Neural progenitor cell (in vitro differentiated cells): ENCODE data around the gene PHACTR1. TPM values are rescaled to one million over a fixed set of nuclear protein-coding genes. Genes with fewer than 3 reads are reported as not detected.

Experiments
- DNase-seq: peaks from one replicate; pipeline ENCODE4 v3.0.0-alpha.2; 2016; ENCODE audit warnings: low spot score
- H2AFZ ChIP-seq: fragments of 200-600 bp; sonication (generic); replicated peaks from 2 replicates; pipeline ENCODE4 v1.6.1; 2016; ENCODE audit warnings: antibody characterized with exemption
- H3F3A ChIP-seq: fragments of 200-600 bp; sonication (generic); 2 replicates; pipeline ENCODE4 v1.6.1; 2016; ENCODE audit warnings: antibody characterized with exemption, low read depth
- H3K27ac ChIP-seq: fragments of 200-600 bp; sonication (generic); 2 replicates; pipeline ENCODE4 v1.5.1; 2016; ENCODE audit warnings: mild to moderate bottlenecking
- H3K27me3 ChIP-seq: fragments of 200-600 bp; sonication (generic); 2 replicates; pipeline ENCODE4 v1.6.1; 2016; ENCODE audit warnings: mild to moderate bottlenecking, moderate library complexity
- H3K36me3 ChIP-seq: fragments of 200-600 bp; sonication (generic); 2 replicates; pipeline ENCODE4 v1.5.1; 2016
- H3K4me1 ChIP-seq: fragments of 200-600 bp; sonication (generic); 2 replicates; pipeline ENCODE4 v1.6.1; 2016; ENCODE audit warnings: mixed run types
- H3K4me2 ChIP-seq: fragments of 200-600 bp; sonication (generic); 2 replicates; pipeline ENCODE4 v1.6.1; 2016
- H3K4me3 ChIP-seq: fragments of 200-600 bp; sonication (generic); 2 replicates; pipeline ENCODE4 v1.5.1; 2016
- H3K79me2 ChIP-seq: fragments of 200-600 bp; sonication (generic); 2 replicates; pipeline ENCODE4 v1.6.1; 2016; ENCODE audit warnings: low read depth
- H3K9ac ChIP-seq: fragments of 200-600 bp; sonication (generic); 2 replicates; pipeline ENCODE4 v1.6.1; 2016
- H3K9me3 ChIP-seq: fragments of 200-600 bp; sonication (generic); 2 replicates; pipeline ENCODE4 v1.5.1; 2016; ENCODE audit warnings: low read depth
- H4K20me1 ChIP-seq: fragments of 200-600 bp; sonication (generic); 2 replicates; pipeline ENCODE4 v1.6.1; 2016; ENCODE audit warnings: low read depth
- H3K27ac Mint-ChIP-seq: 3 replicates; pipeline ENCODE4 v1.8.0; 2021; ENCODE audit warnings: mixed read lengths
- H3K27me3 Mint-ChIP-seq: 2 replicates; pipeline ENCODE4 v1.8.0; 2022; ENCODE audit warnings: low read depth, mild to moderate bottlenecking, inconsistent platforms, moderate library complexity, mixed read lengths; ENCODE audit not compliant: insufficient read depth
- H3K36me3 Mint-ChIP-seq: 3 replicates; pipeline ENCODE4 v1.8.0; 2021; ENCODE audit warnings: mixed read lengths
- H3K4me1 Mint-ChIP-seq: 3 replicates; pipeline ENCODE4 v1.8.0; 2021; ENCODE audit warnings: mixed read lengths
- H3K4me3 Mint-ChIP-seq: 3 replicates; pipeline ENCODE4 v1.8.0; 2021; ENCODE audit warnings: mild to moderate bottlenecking, moderate library complexity, mixed read lengths
- H3K9me3 Mint-ChIP-seq: 3 replicates; pipeline ENCODE4 v1.8.0; 2020; ENCODE audit warnings: mixed read lengths
- EZH2 ChIP-seq: fragments of 200-600 bp; sonication (generic); IDR thresholded peaks from 2 replicates; pipeline ENCODE4 v1.6.1; 2017; ENCODE audit warnings: antibody characterized with exemption, mild to moderate bottlenecking, moderate library complexity
- EZH2phosphoT487 ChIP-seq: fragments of 200-600 bp; sonication (generic); IDR thresholded peaks from 2 replicates; pipeline ENCODE4 v1.6.1; 2017; ENCODE audit warnings: antibody characterized with exemption
- total RNA-seq: library from RNA; depleted of rRNA; stranded (reverse); fragments of >200 nt; gene quantifications from 2 replicates; pipeline ENCODE4 v1.2.3, GENCODE V29; 2015; ENCODE audit warnings: low replicate concordance
- TF ChIP-seq, protein P1 (sequence below): fragments of 200-600 bp; sonication (generic); IDR thresholded peaks from 2 replicates; pipeline ENCODE4 v1.5.1; 2017; ENCODE audit warnings: antibody characterized with exemption, mild to moderate bottlenecking

PHACTR1 gene
- total RNA-seq, 1 donor from 2014 or later, result 2.4 TPM

DNA sequence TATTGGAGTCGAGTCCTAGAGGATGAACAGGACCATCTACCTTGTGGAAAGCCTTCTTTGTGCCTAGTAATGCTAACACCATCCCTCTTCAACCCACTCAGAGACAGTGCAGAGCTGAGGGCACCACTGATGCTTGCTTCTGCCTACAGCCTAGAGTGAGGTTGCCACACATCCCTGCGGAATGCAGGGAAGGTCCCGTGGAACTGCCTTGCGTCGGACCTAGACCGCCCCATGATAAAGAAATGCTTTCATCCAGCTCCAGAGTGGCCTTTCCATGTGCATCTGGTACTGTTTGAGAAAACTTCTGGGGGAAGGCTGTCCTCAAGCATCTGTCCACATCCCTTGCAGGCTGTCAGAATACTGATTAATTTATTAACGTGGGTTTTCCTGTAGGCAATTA is 168.4 kb downstream of the PHACTR1 start:
- H2AFZ ChIP-seq, result no peak overlapping the region
- no peaks in the 10 kb centered on the region for H3K9me3 ChIP-seq
- peak overlapping the region; percentile 6 for H3K4me2 ChIP-seq
- no peak overlapping the region for H3K4me3 ChIP-seq
- H3K79me2 ChIP-seq, result no peaks in the 10 kb centered on the region
- H3K4me3 Mint-ChIP-seq, result no peak overlapping the region
- H4K20me1 ChIP-seq, result no peaks in the 10 kb centered on the region
- H3K36me3 Mint-ChIP-seq, result no peaks in the 10 kb centered on the region
- H3K9ac ChIP-seq, result no peak overlapping the region
- H3K4me1 ChIP-seq, result peaks cover 36% of the 10 kb centered on the region
- H3K27ac Mint-ChIP-seq, result no peak overlapping the region
- no peaks in the 10 kb centered on the region for H3K36me3 ChIP-seq
- DNase-seq, result no peak
- peaks cover 11% of the 10 kb centered on the region for H3K9me3 Mint-ChIP-seq
- peaks cover 28% of the 10 kb centered on the region for H3F3A ChIP-seq
- H3K4me1 Mint-ChIP-seq, result peaks cover 22% of the 10 kb centered on the region
- H3K27ac ChIP-seq, result no peak overlapping the region
- H3K27me3 ChIP-seq, result no peaks in the 10 kb centered on the region
- H3K27me3 Mint-ChIP-seq, result peaks cover 3% of the 10 kb centered on the region
- TF ChIP-seq, protein P1, sequence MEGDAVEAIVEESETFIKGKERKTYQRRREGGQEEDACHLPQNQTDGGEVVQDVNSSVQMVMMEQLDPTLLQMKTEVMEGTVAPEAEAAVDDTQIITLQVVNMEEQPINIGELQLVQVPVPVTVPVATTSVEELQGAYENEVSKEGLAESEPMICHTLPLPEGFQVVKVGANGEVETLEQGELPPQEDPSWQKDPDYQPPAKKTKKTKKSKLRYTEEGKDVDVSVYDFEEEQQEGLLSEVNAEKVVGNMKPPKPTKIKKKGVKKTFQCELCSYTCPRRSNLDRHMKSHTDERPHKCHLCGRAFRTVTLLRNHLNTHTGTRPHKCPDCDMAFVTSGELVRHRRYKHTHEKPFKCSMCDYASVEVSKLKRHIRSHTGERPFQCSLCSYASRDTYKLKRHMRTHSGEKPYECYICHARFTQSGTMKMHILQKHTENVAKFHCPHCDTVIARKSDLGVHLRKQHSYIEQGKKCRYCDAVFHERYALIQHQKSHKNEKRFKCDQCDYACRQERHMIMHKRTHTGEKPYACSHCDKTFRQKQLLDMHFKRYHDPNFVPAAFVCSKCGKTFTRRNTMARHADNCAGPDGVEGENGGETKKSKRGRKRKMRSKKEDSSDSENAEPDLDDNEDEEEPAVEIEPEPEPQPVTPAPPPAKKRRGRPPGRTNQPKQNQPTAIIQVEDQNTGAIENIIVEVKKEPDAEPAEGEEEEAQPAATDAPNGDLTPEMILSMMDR, result no peak
- TF ChIP-seq EZH2 (no peak), EZH2phosphoT487 (no peak)

DNA sequence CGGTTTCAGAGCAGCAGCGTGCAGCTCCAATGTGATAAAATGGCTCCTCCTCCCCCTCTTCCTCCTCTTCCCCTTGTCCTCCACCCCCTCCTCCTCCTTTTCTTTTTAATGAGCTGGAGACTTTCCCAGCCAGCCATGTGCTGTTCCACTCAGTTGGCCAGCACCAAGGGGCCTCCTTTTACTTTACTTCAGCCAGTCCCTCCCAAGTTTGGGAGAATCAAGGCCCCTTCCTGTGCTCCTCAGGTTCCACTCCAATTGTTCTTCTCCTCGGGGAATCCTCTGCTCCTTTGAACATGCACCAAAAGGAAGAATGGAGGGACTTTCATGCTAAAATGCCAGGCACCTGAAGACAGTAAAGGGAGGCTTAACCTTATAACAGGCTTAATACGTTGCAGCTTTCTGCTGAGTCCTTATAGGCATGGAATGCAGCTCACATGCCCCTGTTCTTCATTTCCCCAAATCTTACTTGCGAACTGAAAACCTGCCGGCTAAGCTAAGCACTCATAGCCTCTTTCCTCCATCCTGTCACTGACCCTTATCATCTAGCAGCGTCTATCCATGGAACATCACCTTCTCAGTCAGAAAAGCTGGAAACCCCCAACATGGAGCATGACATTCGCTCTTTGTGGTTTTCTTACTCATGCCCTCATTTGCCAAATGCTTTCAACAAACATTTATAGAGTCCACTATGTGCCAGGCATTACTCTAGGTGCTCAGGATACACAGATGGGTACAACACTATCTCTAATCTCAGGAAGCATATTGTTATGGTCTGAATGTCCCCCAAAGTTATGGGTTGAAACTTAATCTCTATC is 170.6 kb downstream of the PHACTR1 start:
- H3K36me3 Mint-ChIP-seq, result peaks cover 3% of the 10 kb centered on the region
- Histone ChIP-seq H3K9ac (no peak overlapping the region), H3K4me2 (peak overlapping the region; percentile 56), H3K27ac (peak overlapping the region; percentile 48), H3K36me3 (no peaks in the 10 kb centered on the region), H3K9me3 (no peaks in the 10 kb centered on the region), H3K4me3 (peak overlapping the region; percentile 3), H3F3A (peaks cover 28% of the 10 kb centered on the region), H2AFZ (peak overlapping the region; percentile 61), H3K27me3 (no peaks in the 10 kb centered on the region), H3K4me1 (peaks cover 27% of the 10 kb centered on the region), H3K79me2 (no peaks in the 10 kb centered on the region), H4K20me1 (no peaks in the 10 kb centered on the region)
- peak; percentile 55 for DNase-seq
- TF ChIP-seq, protein P1, result no peak
- TF ChIP-seq EZH2phosphoT487 (no peak), EZH2 (no peak)
- H3K9me3 Mint-ChIP-seq, result peaks cover 20% of the 10 kb centered on the region
- peak overlapping the region; percentile 9 for H3K4me3 Mint-ChIP-seq
- H3K27me3 Mint-ChIP-seq, result peaks cover 3% of the 10 kb centered on the region
- peaks cover 22% of the 10 kb centered on the region for H3K4me1 Mint-ChIP-seq
- H3K27ac Mint-ChIP-seq, result peak overlapping the region; percentile 9

DNA sequence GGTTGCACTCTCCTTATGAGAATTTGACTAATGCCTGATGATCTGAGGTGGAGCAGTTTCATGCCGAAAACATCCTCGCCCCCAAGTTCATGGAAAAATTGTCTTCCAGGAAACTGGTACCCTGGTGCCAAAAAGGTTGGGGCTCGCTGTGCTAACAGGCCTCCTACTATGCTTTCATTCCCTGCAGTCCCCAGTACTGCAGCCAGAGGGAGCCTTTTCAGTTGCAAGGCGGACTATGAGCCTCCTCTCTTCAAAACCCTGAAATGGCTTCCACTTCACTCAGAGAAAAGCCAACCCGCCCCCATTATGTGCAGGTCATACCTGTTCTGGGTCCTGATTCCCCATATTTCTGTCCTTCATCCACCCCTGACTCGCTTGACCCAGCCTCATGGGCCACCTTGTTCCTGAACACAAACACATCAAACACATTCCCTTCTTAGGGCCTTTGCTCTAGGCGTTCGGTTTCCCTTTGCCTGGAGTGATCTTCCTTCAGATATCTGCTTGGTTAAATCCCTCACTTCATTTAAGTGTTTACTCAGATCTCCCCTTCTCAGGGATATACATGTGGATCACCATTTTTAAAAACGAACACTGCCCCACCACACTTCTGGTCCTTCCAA is 173.7 kb downstream of the PHACTR1 start:
- peaks cover 21% of the 10 kb centered on the region for H3K4me1 ChIP-seq
- no peak overlapping the region for H3K27ac Mint-ChIP-seq
- H3K4me2 ChIP-seq, result no peak overlapping the region
- H3K4me3 Mint-ChIP-seq, result no peak overlapping the region
- H2AFZ ChIP-seq, result no peak overlapping the region
- TF ChIP-seq EZH2, result no peak
- TF ChIP-seq, protein P1, result peak; percentile 46
- H3K27ac ChIP-seq, result no peak overlapping the region
- H3K9ac ChIP-seq, result no peak overlapping the region
- H3K9me3 ChIP-seq, result no peaks in the 10 kb centered on the region
- peaks cover 27% of the 10 kb centered on the region for H3K4me1 Mint-ChIP-seq
- H3K27me3 ChIP-seq, result no peaks in the 10 kb centered on the region
- peaks cover 24% of the 10 kb centered on the region for H3F3A ChIP-seq
- peaks cover 3% of the 10 kb centered on the region for H3K27me3 Mint-ChIP-seq
- H3K36me3 Mint-ChIP-seq, result peaks cover 3% of the 10 kb centered on the region
- DNase-seq, result no peak
- no peaks in the 10 kb centered on the region for H3K36me3 ChIP-seq
- no peaks in the 10 kb centered on the region for H3K79me2 ChIP-seq
- no peaks in the 10 kb centered on the region for H4K20me1 ChIP-seq
- peaks cover 20% of the 10 kb centered on the region for H3K9me3 Mint-ChIP-seq
- no peak overlapping the region for H3K4me3 ChIP-seq
